Liver (tissue), 3 donors: ENCODE results near the gene CHRNA5.

Experiments used
- EGR1 ChIP-seq, 2 donors: IDR thresholded peaks; 2 replicates each; pipeline ENCODE4 v1.6.1; 2016 to 2018; ENCODE audit warnings: antibody characterized with exemption in 2 of 2, low read depth in 2 of 2
- FOXA1 ChIP-seq: IDR thresholded peaks from 2 replicates; pipeline ENCODE4 v1.6.1; 2016; ENCODE audit warnings: antibody characterized with exemption
- HNF4G ChIP-seq: IDR thresholded peaks from 2 replicates; pipeline ENCODE4 v1.6.1; 2016; ENCODE audit warnings: antibody characterized with exemption
- JUND ChIP-seq, 2 donors: IDR thresholded peaks; 2 replicates each; pipeline ENCODE4 v1.6.1; 2016; ENCODE audit warnings: antibody characterized with exemption in 2 of 2
- RAD21 ChIP-seq, 2 donors: IDR thresholded peaks; 2 replicates each; pipeline ENCODE4 v1.6.1; 2016; ENCODE audit warnings: antibody characterized with exemption in 2 of 2, mild to moderate bottlenecking in 2 of 2
- SP1 ChIP-seq: IDR thresholded peaks from 2 replicates; pipeline ENCODE4 v1.6.1; 2018; ENCODE audit warnings: antibody characterized with exemption, mild to moderate bottlenecking
- TAF1 ChIP-seq: conservative IDR thresholded peaks from 2 replicates; pipeline ENCODE4 v1.6.1; 2016; ENCODE audit warnings: antibody characterized with exemption, mild to moderate bottlenecking
- TF ChIP-seq, protein P1 (sequence below): fragments of 150-350 bp; IDR thresholded peaks from 2 replicates; pipeline ENCODE4 v1.5.1; 2017; ENCODE audit warnings: improper control_type of control experiment, low read depth, low read length; ENCODE audit not compliant: missing input control
- TF ChIP-seq, protein P2 (sequence below): IDR thresholded peaks from 2 replicates; pipeline ENCODE4 v1.6.1; 2016; ENCODE audit warnings: antibody characterized with exemption
- TF ChIP-seq, protein P3 (sequence below): IDR thresholded peaks from 2 replicates; pipeline ENCODE4 v1.6.1; 2016; ENCODE audit warnings: antibody characterized with exemption
- TF ChIP-seq, protein P4 (sequence below): IDR thresholded peaks from 2 replicates; pipeline ENCODE4 v1.6.1; 2016; ENCODE audit warnings: antibody characterized with exemption, mild to moderate bottlenecking
- donor health status: healthy.
- donor health status: healthy.

DNA sequence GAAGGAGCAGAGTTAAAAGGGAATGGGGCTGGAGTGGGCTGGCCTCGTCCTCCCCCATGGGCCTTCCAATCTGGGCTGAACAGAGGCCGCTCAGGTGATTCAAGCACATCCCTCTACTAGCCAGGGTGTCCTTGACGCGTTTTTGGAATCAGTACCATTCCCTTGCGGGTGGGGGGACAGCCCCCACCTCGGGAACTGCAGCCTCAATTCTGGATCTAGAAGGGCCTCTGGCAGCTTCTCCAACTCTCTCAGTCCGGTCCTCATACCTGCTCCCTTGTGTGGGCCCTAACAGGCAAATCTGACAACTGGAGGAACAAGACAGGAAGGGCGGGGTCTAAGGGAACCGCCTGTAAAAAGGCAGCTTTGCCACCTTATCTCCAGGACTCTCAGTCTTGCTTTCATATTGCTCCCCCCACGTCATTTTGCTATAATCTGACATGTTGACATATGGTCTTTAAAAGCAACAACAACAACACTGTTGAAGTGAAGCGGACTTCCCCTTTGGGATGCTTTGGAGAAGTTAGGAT lies 76.5 kb downstream of the CHRNA5 start:
- TF ChIP-seq, protein P1, sequence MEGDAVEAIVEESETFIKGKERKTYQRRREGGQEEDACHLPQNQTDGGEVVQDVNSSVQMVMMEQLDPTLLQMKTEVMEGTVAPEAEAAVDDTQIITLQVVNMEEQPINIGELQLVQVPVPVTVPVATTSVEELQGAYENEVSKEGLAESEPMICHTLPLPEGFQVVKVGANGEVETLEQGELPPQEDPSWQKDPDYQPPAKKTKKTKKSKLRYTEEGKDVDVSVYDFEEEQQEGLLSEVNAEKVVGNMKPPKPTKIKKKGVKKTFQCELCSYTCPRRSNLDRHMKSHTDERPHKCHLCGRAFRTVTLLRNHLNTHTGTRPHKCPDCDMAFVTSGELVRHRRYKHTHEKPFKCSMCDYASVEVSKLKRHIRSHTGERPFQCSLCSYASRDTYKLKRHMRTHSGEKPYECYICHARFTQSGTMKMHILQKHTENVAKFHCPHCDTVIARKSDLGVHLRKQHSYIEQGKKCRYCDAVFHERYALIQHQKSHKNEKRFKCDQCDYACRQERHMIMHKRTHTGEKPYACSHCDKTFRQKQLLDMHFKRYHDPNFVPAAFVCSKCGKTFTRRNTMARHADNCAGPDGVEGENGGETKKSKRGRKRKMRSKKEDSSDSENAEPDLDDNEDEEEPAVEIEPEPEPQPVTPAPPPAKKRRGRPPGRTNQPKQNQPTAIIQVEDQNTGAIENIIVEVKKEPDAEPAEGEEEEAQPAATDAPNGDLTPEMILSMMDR = no peak
- TF ChIP-seq JUND (IDR thresholded peaks at IDR 0.05) (no peak), SP1 (no peak), EGR1 (IDR thresholded peaks at IDR 0.05; ENCODE audit: low read depth in 2 of 2) (no peak), RAD21 (IDR thresholded peaks at IDR 0.05) (no peak), FOXA1 (no peak), HNF4G (no peak), TAF1 (no peak)
- TF ChIP-seq, protein P2, sequence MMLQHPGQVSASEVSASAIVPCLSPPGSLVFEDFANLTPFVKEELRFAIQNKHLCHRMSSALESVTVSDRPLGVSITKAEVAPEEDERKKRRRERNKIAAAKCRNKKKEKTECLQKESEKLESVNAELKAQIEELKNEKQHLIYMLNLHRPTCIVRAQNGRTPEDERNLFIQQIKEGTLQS = no peak
- TF ChIP-seq, protein P3, sequence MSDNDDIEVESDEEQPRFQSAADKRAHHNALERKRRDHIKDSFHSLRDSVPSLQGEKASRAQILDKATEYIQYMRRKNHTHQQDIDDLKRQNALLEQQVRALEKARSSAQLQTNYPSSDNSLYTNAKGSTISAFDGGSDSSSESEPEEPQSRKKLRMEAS = no peak
- TF ChIP-seq, protein P4, sequence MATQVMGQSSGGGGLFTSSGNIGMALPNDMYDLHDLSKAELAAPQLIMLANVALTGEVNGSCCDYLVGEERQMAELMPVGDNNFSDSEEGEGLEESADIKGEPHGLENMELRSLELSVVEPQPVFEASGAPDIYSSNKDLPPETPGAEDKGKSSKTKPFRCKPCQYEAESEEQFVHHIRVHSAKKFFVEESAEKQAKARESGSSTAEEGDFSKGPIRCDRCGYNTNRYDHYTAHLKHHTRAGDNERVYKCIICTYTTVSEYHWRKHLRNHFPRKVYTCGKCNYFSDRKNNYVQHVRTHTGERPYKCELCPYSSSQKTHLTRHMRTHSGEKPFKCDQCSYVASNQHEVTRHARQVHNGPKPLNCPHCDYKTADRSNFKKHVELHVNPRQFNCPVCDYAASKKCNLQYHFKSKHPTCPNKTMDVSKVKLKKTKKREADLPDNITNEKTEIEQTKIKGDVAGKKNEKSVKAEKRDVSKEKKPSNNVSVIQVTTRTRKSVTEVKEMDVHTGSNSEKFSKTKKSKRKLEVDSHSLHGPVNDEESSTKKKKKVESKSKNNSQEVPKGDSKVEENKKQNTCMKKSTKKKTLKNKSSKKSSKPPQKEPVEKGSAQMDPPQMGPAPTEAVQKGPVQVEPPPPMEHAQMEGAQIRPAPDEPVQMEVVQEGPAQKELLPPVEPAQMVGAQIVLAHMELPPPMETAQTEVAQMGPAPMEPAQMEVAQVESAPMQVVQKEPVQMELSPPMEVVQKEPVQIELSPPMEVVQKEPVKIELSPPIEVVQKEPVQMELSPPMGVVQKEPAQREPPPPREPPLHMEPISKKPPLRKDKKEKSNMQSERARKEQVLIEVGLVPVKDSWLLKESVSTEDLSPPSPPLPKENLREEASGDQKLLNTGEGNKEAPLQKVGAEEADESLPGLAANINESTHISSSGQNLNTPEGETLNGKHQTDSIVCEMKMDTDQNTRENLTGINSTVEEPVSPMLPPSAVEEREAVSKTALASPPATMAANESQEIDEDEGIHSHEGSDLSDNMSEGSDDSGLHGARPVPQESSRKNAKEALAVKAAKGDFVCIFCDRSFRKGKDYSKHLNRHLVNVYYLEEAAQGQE = no peak
